Dedifferentiated amniotic fluid mesenchymal stem cell (primary cell): ENCODE measurements around the gene EPB41L4A.
"Not testable (repeated sequence)": the region's sequence is repeated elsewhere in the genome, so short reads cannot be mapped to it uniquely, and the experiment has no call there.

Experiments used
- DNase-seq: peaks from one replicate; pipeline ENCODE4 v3.0.0-alpha.2; 2016; ENCODE audit errors: extremely low spot score

Gene EPB41L4A

GRCh38 chr5:112208195-112208594 lies 210.9 kb downstream of the EPB41L4A start:
- not testable (repeated sequence) for DNase-seq

DNA sequence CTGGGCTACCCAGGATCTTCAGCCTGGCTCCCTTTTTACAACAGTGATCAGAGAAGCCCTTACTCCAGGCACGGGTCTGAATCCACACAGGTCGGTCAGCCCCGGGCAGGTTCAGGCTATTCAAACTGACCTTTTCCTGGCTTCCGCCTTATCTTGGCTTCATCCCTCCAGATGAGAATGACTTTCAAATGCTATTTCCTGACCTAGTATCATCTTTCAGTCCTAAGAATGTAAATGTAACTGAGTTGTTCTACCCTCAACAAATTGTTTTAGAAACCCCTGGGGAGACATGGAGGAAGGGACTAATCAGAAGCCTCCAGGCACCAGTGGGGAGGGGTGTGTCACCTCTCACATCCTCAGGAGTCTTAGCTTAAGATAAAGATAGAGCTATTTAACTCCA lies 213.2 kb downstream of the EPB41L4A start:
- DNase-seq, result no peak

GRCh38 chr5:112203229-112203628 lies 215.8 kb downstream of the EPB41L4A start:
- DNase-seq, result no peak

DNA sequence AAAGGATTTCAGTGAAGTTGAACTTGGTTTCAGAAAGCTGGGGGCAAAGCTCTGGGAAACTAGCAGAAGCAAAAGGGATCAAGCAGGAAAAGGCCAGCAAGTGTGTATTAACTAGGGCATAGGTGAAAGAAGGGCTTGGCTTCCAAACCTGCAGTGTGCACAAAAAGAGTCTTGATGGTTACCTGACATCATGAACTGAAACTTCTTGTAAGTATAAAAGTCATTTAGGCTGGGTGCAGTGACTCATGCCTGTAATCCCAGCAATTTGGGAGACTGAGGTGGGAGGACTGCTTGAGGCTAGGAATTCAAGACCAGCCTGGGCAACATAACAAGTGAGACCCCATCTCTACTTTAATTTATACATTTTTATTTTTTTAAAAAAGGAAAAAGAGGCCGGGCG lies 216.4 kb downstream of the EPB41L4A start:
- no peak for DNase-seq

GRCh38 chr5:112201141-112201540 lies 217.9 kb downstream of the EPB41L4A start:
- no peak for DNase-seq

DNA sequence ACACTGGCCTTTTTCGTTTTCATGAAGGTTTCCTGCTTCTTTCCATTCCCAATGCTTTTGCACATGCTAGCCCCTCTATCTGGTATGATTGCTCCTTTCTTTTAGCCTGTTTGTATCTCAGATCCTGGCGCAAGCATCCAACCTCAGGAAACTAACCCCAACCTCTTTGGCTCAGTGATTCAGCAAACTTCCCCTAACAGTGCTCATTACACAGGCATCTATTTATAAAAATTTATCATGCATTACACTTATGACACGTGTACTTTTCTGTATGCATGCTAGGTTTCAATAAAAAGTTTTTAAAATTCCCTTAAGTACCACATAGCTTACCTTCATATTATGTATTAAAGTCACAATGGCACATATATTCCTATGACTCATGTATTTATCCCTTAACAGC lies 218.9 kb downstream of the EPB41L4A start:
- DNase-seq, result no peak

- DNase-seq, result no peak
Measured at GRCh38 chr5:112196584-112196983, 222.5 kb downstream of the EPB41L4A start.

DNA sequence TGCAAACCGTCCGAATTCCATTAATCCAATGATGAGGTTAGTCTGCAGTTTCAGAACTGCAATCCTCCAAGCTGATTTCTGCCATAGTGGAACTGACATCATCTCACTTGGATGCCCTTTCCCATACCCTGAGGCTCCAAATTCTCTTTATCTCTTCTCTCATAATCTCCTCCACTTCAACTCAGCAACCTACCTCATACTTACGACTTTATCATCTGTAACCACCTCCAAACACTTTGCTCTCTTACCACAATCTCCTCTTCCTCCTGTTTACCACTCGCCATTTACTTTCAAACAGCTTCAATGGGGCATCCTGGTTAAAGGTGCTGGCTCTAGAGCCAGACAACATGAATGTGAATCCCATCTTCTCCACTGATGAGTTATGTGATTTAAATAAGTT lies 223.2 kb downstream of the EPB41L4A start:
- no peak for DNase-seq

GRCh38 chr5:112192866-112193265 lies 226.2 kb downstream of the EPB41L4A start:
- DNase-seq, result no peak

- DNase-seq, result no peak
Measured at GRCh38 chr5:112192072-112192471, 227.0 kb downstream of the EPB41L4A start.

GRCh38 chr5:112189391-112189790 lies 229.7 kb downstream of the EPB41L4A start:
- no peak for DNase-seq

- peak; percentile 65 for DNase-seq
Measured at GRCh38 chr5:112186401-112186990, 232.6 kb downstream of the EPB41L4A start.

GRCh38 chr5:112183874-112184273 lies 235.2 kb downstream of the EPB41L4A start:
- DNase-seq, result no peak

DNA sequence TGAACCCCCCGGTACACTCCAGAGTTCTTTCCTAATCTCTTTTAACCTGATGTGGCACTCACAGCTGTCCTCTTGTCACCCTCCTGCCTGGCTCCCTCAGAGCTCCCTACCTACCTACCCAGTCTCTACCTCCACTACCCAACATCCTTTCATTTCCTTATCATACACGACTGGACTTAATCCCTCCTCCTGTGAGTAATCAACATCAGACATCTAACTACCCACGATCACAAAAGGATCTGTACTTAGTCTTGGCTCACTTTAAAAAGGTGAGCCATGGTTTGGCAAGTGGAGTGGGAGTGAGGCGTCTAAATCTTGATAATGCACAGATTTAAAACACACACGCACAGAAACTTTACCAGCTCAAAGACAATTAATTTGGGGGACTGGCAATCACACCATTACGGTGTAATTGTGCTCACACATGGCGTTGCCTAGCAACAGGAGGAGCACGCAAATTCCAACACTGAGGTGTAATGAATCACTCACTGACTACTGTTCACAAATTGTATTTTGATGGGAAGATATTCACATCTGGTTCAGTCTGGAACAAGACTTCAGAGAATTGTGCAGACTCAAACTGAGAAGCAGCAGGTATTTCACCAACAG lies 235.9 kb downstream of the EPB41L4A start:
- no peak for DNase-seq

DNA sequence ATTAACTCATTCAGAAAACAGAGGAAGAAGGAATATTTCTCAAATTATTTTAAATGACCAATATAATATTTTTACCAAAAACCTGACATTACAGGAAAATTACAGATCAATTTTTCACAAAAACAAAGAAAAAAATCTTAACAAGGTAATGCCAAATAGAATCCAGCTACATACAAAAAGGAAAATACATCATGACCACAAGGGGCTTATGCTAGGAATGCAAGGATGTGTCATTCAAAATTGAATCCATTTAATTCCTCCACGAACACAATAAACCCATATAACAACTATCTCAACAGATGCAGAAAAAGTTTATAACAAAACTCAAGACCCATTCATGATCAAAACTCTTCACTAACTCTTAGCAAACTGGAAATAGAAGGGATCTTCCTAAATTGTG lies 239.8 kb downstream of the EPB41L4A start:
- no peak for DNase-seq

DNA sequence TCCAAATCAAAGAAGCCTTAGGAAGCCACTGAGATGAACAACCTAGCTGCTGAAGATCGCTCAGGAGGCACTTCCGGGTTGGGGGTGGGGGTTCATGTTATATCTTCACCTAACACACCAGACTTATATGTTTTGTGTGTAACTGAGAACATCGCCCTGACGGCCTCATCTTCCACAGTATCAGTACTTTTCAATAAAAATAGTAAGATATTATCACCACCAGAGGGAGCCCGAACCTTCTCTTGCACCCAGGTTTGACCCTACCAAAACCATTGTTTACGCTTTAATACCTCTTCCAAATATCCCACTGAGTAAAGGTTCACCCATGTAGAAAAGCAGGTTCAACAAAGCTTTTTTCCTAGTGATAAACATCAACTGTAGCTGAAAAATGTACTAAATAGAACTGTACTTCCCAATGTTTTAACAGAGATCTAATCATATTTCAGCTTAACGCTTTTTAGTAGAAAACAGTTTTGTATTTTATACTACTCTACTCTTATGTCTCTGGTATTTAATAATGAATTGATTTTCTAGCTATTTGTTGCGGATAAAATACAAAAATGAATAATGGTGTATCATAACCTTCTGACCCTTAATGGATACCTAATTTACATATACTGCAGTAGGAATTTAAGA lies 244.0 kb downstream of the EPB41L4A start:
- DNase-seq, result peak; percentile 43

DNA sequence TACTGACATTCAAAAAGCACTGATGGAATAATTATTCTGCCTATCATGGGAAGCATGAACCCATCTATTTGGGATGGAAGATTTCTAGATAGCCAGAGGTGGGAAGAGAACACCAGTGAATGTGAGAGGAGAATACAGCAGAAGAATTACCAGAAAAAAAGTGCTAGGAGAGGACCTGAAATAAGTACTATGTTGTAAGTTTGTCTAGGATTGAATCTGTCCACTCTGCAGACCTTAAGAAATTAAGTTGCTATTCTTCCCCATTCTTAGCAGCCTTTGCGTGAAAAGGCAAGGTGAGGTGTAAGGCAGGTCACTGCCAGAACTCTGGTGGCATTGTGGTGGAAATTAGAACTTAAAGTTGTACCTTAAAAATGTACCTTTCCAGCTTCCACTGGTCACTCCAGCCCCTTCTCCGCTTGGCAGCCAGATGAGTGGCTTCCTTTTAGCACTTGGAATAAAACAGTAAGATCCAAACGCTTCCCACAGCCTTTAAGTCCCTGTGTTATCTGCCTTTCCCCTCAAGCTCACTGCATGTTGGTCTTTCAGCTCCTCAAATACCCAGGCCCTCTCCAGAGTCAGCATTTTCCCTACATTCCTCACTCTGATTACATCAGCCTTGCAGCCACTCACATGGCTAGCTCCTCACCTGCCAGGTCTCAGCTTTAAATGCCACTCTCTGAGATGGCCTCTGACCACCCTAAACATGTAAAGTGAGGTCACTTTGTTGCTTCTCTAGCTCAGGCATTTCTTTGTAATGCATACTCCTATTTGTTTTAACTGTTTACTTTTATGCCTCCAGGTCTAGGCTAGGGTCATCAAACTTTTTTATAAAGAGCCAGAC lies 253.0 kb downstream of the EPB41L4A start:
- DNase-seq, result no peak

- no peak for DNase-seq
Measured at GRCh38 chr5:112165399-112165798, 253.7 kb downstream of the EPB41L4A start.

DNA sequence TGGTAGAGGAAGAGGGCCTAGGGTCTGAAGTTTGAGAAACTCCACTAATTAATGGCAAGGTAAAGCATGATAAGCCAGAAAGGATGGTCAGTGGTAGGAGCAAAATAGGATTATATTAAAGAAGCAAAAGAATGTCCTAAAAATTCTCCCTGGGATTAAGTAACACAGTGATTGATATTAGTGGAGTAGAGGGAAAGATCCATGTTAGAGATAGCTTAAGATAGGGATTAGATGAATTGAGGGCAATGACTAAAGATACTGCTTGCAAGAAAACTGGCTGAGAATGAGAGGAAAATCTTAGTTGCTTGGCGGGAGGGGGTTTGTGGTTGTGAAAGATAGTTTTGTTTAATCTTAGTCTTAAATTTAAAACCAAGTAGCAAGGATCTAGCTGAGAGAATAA lies 255.6 kb downstream of the EPB41L4A start:
- DNase-seq, result no peak

DNA sequence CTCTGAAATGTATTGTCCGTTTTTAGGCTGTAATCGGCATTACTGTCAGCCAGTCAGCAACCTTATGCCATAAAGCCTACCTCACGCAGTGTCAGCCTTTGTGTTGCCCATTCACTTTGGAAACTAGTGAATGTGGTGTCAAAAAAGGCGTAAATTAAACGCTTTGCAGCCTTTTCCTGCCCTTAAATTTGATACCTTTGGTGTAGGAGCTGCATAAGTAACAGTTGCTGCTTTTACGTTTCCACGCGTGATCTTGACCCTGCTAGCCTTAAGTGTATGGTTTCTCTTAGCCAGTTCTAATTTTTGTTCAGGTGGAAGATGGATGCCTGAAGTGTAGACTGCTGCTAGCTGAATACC lies 257.7 kb downstream of the EPB41L4A start:
- no peak for DNase-seq

DNA sequence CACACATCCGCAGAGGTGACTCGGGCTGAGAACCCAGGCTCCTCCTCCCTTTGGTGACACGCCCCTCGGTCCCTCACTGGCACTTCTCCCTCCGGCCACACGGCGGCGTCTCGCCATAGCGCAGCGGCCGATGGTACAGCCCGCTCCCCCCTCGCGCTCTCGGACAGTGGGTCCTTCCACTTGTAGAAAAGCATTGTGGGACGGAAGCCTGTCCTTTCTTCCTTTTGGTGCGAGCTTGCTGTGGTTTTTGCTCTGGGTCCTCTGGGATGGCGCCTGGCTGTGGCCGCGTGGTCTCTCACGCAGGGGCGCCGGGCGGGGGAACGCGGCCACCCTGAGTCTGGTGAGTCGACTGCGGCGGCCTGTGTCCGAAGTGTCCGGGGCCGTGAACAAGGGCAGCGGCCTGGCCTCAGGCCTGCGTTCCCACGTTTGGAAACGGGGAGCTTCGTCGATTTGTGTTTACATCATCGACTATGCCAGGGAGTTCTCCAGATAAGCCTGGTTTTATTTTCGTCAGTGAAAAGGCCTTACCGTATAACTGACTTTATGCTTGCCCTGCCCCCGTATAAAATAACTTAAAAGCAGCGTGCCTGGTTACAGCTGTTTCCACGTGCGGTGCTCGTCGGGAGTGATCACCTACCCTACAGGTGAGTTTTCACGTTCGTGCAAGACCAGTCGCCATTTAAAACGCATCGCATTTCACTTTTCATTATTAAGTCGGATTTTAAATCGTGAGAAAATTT lies 258.3 kb downstream of the EPB41L4A start:
- DNase-seq, result peak; percentile 92

DNA sequence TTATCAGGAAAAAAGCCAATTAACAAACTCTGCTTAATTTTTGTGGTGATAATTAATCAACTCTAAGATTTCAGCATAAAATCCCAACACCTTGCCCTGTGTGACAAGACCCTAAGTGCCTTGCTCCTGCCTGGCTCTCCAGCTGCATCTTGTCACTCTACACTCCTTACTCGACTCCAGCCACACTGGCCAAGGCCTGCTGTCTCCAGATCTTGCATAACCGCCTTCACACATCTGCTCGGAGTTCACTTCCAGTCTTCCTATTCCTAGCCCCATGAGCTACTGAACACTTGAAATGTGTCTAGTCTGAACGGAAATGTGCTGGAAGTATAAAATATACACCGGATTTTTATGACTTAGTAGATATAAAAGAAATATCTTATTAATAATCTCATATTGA lies 259.6 kb downstream of the EPB41L4A start:
- no peak for DNase-seq
